ENCODE measurements around the gene GALNT16.

GALNT16 gene

DNA sequence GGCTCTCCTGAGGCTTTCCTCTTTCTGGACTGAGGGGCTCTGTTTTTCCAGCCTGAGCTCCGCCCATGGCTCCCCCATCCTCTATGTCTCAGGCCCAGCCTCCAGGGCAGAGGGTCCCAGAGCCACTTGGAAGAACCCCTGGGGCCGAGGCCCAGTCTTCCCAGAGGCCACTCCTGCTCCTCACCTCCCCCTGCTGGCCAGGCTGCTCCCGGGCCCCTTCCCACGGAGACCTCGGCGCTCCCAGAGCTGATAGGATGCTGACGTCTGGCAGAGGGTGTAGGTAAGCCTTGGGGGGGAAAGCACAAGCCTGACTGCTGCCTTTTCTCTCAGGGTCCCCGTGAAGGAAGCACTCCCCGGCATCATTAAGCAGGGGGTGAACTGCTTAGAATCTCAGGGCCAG, 86.8 kb downstream of the GALNT16 start:
- DNase-seq, result no peak

DNA sequence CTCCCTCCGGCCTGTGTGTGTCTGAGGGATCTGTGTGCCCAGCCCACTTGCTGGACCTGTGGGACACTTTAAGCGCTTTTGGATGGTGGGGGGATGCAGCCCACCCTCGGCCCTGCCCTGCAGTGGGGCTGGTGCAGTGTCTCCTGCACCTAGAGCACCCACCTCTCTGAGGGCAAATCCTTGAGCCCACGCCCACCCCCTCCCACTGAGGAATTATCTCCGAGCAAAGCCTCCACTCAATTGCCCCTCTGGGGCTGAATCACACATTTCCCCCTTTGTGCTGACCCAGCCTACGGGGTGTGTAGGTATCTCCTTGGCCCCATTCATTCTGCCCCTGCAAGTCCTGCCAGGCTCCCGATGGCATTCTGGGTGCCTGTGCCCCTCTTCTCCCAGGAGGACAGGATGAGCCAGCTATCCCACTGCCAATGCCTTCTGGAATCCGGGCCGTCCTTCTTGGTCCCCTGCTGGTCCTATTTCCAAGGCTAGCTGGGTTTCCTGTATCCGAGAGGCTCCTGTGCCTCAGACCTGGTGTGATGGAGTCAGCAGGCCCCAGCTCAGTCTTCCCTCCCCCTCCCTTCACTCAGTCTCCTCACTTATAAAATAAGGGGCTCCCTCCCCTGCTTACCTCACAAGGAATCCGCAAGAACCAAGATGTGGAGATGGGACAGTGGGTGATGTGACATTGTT, 89.3 kb downstream of the GALNT16 start:
- no peak for DNase-seq

DNA sequence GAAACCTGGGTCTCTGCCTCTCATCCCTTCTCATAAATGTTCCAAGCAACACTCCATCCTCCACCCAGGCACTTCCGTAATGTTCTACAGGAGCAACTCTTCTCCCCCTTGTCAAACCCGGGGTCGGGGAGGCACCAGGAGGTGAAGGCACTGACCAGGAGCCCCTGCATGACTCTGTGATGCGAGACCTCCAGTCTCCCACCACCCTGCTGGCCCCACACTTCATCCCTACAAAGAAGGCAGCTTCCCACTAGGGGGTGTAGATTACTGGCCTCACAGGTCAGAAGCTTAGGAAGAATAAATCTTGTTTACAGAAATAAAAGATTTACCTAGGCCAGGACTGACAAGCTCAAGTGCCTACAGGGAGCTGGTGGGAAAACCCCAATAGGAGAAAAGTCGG, 90.9 kb downstream of the GALNT16 start:
- DNase-seq, result no peak

DNA sequence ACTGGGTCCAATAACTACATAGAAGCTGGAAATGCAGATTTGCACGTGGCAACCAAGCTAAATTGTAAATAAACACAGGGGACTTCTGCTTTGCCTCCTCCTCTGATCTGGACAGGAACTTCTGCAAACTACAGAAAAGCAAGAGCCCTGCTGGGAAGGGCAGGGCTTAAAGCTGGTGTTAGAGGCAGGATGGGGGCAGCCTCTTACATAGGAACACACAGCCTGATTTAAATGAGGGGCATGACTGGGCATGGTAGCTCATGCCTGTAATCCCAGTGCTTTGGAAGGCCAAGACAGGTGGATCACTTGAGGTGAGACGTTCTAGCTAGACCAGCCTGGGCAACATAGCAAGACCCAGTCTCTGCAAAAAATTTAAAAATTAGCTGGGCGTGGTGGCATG, 91.4 kb downstream of the GALNT16 start:
- DNase-seq, result no peak

DNA sequence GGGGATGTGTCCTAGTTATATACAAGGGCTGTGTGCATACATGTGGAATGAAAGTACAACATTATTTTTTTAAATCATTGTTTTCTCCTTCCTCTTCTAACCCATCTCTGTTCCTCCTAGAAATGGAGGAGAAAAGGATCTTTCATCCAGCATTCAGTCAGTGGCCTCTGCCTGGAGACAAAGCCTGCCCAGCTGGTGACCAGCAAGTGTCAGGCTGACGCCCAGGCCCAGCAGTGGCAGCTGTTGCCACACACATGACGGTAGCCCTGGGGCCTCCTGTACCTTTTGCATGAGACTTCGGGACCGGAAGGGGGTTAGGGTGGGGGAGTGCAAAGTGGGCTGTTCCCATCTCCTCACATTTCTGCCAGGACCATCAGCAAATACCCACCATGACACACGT, 92.0 kb downstream of the GALNT16 start:
- DNase-seq, result no peak

DNA sequence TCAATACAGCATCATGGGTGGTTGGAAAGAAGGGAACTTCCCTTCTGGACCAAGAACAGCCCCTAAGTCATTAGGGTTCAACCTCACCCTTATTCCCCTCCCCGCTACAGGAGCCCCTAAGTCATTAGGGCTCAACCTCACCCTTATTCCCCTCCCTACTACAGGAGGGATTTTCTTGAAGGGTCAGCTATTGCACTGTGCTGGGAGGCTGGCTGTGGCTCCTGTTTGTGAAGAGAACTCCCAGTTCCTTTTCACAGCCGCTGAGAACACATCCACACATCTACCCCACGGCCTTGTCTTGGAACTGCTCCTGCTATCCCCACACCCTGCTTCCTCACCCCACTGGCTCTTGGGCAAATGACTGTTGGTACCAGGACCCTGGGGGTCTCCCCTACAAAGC, 93.2 kb downstream of the GALNT16 start:
- no peak for DNase-seq

DNA sequence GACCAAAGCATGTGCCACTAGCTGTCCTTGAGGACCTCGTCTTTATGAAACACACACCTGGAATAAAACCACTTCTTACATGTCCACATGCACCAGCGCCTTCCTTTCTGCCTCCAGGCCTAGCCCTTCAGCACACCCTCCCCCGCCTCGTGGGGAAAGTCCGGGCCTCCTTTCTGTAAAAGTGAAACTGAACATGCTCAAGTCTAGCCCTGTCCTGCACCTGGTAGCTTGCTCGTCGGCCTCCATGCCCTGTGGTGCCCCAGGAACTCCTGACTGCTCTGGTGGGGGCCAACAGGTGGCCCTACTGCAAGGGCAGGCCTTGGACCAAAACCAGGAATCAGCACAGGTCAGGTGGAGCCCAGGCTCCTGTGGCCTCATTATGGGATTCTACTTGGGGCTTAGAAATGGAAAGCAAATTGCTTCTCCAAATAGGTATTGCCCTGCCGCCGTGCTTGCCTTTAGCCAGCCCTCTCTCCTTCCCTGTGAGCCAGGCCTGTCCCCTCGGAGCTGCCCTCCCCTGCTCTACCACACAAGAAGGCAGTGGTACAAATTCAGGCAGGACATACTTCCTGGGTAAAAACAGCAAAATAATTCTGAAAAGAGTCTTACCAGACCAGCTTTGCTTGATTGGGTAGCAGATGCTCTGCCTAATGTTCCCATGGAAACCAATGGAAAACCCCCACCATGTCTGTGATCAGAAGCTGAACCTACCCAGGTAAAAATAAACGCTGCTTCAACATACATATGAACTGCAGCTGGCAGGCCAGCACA, 94.6 kb downstream of the GALNT16 start:
- no peak for DNase-seq

DNA sequence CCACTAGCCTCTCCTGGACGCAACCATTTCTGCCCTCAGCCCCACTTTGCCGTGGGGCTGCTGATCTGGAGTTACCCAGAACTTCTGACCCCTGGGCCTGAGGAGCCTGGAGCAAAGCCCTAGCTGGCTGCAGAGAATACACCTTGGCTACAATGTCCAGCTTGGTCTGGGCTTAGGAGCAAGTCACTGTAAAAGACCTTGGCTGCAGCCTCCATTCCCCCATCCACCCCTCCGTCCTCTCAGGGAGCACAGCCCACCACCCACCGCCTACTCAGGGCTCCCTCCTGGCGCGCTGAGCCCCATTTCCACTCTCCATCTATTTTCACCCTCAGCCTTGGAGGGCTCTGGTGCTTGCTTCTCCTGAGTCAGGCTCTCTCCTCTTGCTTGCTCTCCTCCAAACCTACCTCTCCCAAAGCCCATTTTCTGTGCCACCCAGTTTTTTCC, 95.2 kb downstream of the GALNT16 start:
- DNase-seq, result no peak

DNA sequence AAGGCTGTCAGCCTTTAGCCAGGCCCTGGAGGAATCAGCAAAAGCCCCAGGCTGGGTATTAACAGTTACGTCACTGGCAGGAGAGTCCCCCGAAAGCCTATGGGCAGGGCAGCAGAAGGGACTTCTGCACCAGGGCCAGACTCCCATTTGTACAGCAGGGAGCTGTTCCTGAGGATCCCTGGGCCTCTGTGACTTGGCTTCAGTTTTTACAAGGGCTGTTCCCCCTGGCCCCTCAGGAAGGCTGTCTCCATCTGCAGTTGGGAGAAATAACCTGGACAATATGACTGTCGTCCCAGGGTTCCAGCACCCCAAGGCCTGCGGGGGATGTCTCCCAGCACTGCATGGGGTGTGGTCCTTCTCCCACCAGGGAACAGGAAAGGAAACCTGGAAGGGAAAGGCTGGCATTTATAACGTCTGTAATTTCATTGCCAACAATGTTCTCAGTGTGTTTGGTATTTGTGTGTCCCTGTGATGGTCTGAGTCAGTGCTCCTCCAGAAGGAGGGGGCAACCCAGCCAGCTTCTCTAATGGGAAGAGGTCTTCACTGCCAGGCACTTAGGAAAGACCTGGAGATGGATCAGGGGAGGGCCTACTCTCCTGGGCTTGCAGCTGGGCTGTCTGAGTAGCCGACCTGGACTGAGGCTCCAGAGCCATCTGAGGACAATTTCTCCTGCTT, 95.8 kb downstream of the GALNT16 start:
- DNase-seq, result no peak

DNA sequence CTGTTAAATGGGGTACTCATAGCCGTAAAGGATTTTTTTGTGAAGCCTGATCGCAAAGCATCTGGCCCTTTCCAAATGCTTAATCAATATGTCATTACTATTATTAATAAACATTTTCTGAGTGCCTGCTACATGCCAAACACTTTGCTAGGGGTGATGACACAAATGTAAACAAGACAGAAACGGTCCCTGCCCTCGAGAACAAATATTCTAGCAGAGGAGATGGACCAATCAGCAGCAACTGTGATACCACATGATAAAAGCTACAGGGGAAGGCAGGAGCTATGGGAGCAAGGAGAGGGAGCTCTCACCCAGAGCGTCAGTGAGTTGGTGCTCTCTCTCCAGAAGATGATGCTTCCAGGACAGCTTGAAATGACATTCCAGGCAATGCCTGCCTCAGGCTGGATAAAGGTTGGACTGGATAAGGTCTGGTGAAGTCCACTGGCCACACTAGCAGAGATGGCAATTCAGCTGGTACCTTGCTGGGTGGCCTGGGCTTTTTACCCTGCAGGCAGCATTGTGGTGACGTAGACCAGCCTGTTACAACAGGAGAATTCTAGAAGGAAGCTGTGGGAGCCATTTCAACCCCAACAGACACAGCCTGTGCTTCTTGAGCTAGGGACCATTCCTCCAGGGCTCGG, 97.1 kb downstream of the GALNT16 start:
- no peak for DNase-seq

DNA sequence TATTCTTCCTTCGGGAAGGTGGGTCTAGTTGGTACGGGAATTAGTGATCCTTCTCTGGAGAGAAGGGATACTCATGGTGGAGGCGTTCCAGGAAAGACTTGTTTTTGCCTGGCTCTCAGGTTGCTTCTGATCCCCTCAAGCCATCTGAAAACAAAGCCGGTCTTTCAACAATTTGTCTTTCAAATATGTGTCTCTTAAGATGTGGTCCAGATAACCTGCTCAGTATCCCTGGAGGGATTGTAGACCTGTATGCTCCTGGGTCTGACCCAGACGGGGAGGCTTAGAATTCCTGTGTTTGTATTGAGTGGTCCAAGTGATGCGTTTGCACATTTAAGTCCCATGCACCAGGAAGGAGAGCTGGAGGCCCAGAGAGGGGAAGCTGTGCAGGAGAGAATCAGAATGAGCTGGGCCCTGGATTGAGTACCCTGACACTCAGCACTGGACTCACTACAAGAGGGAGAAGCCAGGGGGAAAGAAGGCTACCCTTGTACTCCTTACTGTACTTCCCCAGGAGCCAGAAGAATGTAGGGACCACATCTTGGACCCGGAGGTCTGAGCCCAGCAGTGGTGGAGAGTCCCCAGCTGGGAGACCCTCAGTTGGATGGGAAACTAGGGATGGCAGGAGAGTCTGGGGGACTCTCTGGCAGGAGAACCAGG, 97.7 kb downstream of the GALNT16 start:
- no peak for DNase-seq

DNA sequence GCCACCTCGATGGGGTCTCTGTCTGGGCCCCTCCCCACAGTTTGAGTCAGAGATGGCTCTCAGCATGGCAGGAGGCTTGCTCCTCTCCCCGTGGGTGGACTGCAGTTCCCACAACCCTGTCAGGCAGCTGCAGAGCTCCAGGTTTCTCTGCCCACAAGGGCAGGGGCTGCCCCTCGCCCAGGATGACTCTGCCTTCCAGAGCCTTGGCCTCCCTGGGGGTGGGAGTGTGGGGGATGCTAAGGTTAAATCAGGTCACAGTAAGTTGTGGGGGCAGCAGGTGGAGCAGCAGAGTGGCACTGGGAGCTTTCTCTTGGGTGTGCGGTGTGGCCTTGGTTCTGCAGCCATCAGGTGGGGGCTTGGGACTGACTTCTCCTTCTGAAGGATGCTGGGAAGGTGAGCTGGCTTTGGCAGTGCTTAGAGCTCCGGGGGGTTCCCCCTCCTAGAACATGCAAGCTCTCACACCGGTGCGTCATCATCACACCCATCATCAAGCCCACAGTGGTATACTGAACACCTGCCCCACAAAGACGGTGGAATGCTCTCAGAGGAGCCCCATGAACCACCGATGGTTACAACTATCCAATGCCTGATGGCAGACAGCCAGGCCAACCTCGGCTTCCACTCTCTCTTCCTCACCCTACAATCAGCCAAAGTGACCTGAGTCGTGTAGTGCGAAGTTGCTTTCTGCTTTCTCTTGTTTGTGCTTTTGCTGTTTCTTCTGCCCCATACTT, 98.4 kb downstream of the GALNT16 start:
- no peak for DNase-seq

DNA sequence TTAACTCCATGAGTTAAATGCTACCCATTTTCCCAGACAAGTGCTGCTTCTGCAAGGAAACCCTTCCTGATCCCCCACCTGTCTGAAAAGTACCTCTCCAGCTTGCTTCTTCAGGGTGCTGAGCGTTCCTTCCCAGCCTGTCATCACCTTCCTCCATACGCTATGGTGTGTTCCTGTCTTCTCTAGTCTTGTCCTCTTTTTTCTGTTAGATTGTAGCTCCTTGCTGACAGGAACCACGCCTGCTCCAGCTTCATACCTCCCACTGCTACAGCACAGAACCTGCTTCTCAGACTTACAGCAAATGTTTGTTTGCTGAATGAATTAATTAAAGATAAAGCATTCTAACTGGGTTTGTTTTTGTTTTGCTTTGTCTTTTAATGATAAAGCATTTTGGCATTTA, 99.0 kb downstream of the GALNT16 start:
- no peak for DNase-seq

DNA sequence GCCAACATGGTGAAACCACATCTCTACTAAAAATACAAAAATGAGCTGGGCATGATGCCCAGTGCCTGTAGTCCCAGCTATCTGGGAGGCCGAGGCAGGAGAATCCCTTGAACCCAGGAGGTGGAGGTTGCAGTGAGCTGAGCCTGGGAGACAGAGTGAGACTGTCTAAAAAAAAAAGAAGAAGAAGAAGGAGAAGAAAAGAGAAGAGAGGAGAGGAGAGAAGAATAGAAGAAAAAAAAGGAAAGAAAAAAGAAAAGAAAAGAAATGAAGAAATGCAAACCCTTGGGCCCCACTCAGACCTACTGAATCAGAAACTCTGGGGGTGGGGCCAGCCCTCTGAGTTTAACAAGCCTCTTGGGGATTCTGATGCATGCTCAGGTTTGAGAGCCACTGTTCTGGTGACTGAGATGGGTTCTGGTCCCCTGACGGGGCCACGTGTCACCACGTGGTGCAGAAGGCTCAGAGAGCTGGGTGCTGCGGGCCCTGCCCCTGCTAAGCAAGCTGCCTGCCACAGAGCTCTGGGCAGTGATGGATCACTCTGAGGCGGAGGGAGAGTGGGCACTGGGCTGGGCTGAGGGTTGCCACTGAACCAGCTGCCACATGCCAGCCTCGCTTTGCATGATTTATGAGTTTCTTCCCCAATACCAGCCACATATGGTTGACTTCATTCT, 100.6 kb downstream of the GALNT16 start:
- DNase-seq, result no peak

DNA sequence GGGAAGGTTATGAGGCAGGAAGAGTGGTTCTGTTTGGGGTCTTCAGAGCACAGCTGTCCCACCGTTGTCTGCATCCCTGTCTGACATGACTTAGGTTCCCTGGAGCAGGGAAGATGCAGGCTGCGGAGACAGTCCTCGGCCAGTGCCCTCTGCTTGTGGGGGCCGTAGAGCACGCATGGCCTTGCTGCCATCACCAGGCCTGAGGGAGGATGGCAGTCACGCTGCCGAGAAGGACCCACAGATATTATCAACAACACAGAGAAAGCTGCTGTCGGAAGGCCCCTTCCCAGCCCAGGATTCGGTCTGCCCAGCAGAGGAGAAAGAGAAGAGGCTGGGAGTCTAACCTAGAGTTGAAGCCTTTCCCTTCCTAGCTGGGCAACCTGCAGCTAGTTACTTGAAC, 103.1 kb downstream of the GALNT16 start:
- no peak for DNase-seq

DNA sequence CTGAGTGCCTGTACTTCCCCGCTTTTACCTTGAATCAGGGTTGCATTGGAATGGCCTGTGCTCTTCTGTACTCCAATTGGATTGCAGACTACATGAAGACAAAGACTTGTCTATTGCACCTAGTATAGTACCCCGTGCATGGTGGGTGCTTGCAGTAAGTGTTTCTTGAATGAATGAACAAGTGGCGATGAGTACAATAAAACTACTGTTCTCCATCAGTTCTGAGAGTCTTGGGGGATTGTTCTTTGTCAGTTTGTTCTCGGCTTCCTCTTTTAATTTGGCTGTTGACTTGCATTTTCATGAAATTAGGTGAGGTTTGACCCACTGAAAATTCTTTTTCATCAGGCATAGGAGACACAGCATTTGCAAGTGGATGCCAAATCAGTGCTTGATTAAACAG, 104.0 kb downstream of the GALNT16 start:
- DNase-seq, result no peak

DNA sequence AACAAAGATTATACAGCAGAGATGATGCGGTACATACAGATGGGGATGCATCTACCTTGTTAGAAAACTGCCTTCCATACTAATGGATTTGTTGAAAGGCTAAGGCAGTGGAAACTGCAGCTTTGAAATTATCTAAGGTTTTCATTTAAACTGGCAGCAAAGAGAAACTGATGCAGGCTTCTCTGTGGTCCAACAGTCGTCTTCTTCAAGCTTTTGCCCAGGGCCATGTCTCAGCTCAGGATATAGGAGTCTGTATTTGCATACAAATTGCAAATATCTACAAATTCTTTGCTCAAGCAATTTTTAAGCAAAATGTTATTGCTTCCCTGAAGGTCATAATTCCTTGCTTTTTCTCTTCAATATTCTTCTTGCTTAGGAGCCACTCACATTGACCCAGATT, 104.4 kb downstream of the GALNT16 start:
- no peak for DNase-seq

DNA sequence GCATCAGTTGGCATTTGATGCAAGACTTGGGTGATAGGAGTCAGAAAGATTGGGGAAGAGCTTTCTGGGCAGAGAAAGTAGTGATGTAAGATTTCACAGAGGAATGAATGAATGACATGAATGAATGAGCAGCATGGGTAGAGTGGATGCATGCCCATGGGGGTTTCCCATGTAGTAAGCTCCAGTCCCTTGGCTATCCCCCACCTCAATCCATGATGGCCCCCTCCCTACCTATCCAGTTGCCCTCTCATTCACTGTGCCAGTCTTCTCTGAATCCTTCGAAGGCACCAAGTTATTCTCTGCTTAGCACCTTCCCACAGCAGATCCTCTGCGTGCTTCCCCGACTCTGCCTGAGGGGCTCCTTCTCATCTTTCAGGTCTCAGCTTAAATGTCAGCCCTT, 106.1 kb downstream of the GALNT16 start:
- DNase-seq, result no peak

DNA sequence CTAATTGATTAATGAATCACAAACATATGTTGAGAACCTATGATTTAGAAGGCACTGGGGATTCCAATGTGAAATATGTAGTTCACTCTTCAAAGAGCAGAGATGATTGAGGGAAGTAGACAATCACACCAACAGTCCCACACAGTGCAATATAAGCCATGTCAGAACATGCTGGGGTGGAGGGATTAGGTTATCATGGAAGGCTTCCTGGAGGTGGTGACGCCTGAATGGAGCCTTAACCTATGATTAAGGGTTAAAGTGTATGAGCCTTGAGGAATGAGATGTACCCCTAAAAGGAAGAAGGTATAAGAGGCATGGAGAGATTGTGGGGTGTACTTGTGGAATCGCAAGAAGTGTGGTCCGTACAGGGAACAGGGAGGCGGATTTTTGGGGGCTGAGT, 106.8 kb downstream of the GALNT16 start:
- no peak for DNase-seq

DNA sequence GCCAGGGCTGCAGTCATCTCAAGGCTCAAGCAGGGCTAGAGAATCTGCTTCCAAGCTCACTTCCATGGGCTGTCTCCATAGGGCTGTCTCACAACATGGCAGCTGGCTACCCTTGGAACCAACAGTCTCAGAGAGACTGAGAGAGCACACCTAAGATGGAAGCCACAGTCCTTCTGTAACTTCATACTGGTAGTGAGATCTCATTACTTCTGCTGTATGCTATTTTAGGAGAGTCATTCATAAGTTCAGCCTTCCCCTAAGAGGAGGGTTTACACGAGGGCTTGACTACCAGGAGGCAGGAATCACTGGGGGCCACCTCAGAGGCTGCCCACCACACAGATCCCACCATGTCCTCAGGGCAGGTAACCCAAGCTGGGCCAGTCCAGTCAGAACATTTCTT, 108.4 kb downstream of the GALNT16 start:
- DNase-seq, result no peak

DNA sequence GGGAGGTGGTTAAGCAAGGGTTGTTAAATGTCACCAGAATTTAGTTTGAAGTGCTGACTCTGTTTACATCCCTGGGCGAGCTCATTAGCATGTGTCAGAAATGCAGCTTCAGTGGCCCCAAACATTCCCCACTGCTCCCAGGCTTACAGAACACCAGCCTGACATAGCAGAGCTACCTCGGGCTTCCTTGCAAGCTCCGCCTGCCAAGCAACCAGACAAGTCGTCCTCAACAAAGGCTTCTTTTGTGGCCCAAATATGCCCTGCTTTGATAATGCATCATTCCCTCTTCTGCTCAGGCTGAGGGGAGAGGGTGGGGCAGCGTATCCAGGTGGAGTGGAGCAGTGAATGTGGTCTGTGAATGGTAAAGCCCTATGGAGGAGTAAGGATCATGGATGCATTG, 110.1 kb downstream of the GALNT16 start:
- DNase-seq, result no peak

DNA sequence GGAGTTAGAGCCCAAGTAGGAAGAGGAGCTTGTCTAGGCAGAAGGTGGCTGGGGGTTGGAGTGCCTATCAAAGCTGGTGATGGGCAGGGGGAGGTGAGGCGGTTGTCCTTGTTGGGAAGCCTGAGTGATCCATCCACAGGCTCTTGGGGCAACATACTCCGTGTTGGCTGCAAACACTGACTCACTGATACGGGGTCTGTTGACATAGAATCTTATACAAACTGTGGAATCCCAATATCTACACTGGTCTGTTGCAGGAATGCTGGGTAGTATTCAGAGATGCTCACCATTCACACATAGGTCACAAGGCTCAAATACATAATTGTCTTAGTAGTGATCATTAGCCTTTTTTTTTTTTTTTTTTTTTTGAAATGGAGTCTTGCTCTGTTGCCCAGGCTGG, 112.2 kb downstream of the GALNT16 start:
- no peak for DNase-seq

All from NCI-H2029 treated with DMSO at 0.1 percent for 48 hours (cell line).